22Rv1 (cell line): Measurements from ENCODE around the gene TGM2.

Source experiments
- H3K27ac ChIP-seq: fragments of 450-650 bp; 2 replicates; pipeline ENCODE4 v1.5.1; 2017
- CTCF ChIP-seq: fragments of 450-650 bp; IDR thresholded peaks from 2 replicates; pipeline ENCODE4 v1.5.1; 2017; ENCODE audit warnings: mild to moderate bottlenecking
- ZFX ChIP-seq: fragments of 450-650 bp; IDR thresholded peaks from 2 replicates; pipeline ENCODE4 v1.6.1; 2017; ENCODE audit warnings: antibody characterized with exemption, borderline replicate concordance

TGM2 gene

GRCh38 chr20:38144598-38144973 is 20.5 kb downstream of the TGM2 start:
- no peak overlapping the region for H3K27ac ChIP-seq
- no peak for TF ChIP-seq ZFX
- TF ChIP-seq CTCF, result no peak

- H3K27ac ChIP-seq, result no peak overlapping the region
- TF ChIP-seq CTCF (no peak), ZFX (no peak)
Measured at GRCh38 chr20:38143646-38144554, 21.2 kb downstream of the TGM2 start.

GRCh38 chr20:38143238-38143645 is 21.8 kb downstream of the TGM2 start:
- no peak overlapping the region for H3K27ac ChIP-seq
- no peak for TF ChIP-seq ZFX
- TF ChIP-seq CTCF, result no peak

GRCh38 chr20:38141889-38142494 is 23.1 kb downstream of the TGM2 start:
- no peak overlapping the region for H3K27ac ChIP-seq

GRCh38 chr20:38141204-38141888 is 23.7 kb downstream of the TGM2 start:
- H3K27ac ChIP-seq, result no peak overlapping the region
- no peak for TF ChIP-seq CTCF
- TF ChIP-seq ZFX, result no peak

More at GRCh38 chr20:38141889-38142494, 23.1 kb downstream of the TGM2 start:
- no peak for TF ChIP-seq CTCF
- no peak for TF ChIP-seq ZFX

- TF ChIP-seq CTCF (no peak), ZFX (no peak)
- H3K27ac ChIP-seq, result no peak overlapping the region
Measured at GRCh38 chr20:38139977-38140753, 24.9 kb downstream of the TGM2 start.
